CD8-positive, alpha-beta memory T cell (primary cell): ENCODE measurements around the gene R3HDM1. TPM values are rescaled to one million over a fixed set of nuclear protein-coding genes. Genes with fewer than 3 reads are reported as not detected.
A peak's percentile ranks its signal among the peaks of the same experiment; 100 is the strongest.

Experiments used
- CTCF ChIA-PET: fragments of 350-600 bp; sonication (Branson Sonifier 250); formaldehyde crosslinking; loops from one replicate; lab custom pipeline; 2021; ENCODE audit warnings: antibody characterized with exemption; lab: Charles Lee
- POLR2A ChIA-PET: fragments of 350-600 bp; sonication (Branson Sonifier 250); formaldehyde crosslinking; loops from one replicate; lab custom pipeline; 2021; ENCODE audit warnings: antibody characterized with exemption; lab: Charles Lee
- DNase-seq, 5 donors: peaks; one replicate each; pipeline versions ENCODE4 v3.0.0 to v3.0.0-alpha.2; 2020 to 2022; ENCODE audit warnings: mixed read lengths in 1 of 5
- H3K27ac ChIP-seq: one replicate; pipeline ENCODE4 v1.7.0; 2013; ENCODE audit warnings: low read depth, mild to moderate bottlenecking, low read length, moderate library complexity
- H3K27me3 ChIP-seq: 2 replicates; pipeline ENCODE4 v1.7.0; 2013; ENCODE audit warnings: low read length, mild to moderate bottlenecking; ENCODE audit not compliant: insufficient read depth, poor library complexity, severe bottlenecking
- H3K36me3 ChIP-seq: 2 replicates; pipeline ENCODE4 v1.7.0; 2013; ENCODE audit warnings: mild to moderate bottlenecking, low read length, moderate library complexity; ENCODE audit not compliant: insufficient read depth
- H3K4me1 ChIP-seq: 2 replicates; pipeline ENCODE4 v1.7.0; 2013; ENCODE audit warnings: mild to moderate bottlenecking, low read length, moderate library complexity; ENCODE audit not compliant: insufficient read depth
- H3K4me3 ChIP-seq: 2 replicates; pipeline ENCODE4 v1.7.0; 2013; ENCODE audit warnings: mild to moderate bottlenecking, low read length
- H3K9me3 ChIP-seq: 2 replicates; pipeline ENCODE4 v1.7.0; 2013; ENCODE audit warnings: mild to moderate bottlenecking, low read length
- H3K27ac Mint-ChIP-seq, 8 donors: one replicate each; pipeline ENCODE4 v1.8.0; 2020 to 2021; ENCODE audit warnings: mixed read lengths in 8 of 8, mild to moderate bottlenecking in 6 of 8, inconsistent platforms in 3 of 8, moderate library complexity in 3 of 8
- H3K27me3 Mint-ChIP-seq, 2 donors: one replicate each; pipeline ENCODE4 v1.8.0; 2020 to 2021; ENCODE audit warnings: mixed read lengths in 2 of 2, mild to moderate bottlenecking in 1 of 2, moderate library complexity in 1 of 2
- H3K36me3 Mint-ChIP-seq, 3 donors: one replicate each; pipeline ENCODE4 v1.8.0; 2020 to 2021; ENCODE audit warnings: mixed read lengths in 3 of 3, inconsistent platforms in 1 of 3, mild to moderate bottlenecking in 1 of 3
- H3K4me1 Mint-ChIP-seq, 3 donors: one replicate each; pipeline ENCODE4 v1.8.0; 2020 to 2021; ENCODE audit warnings: mixed read lengths in 3 of 3, inconsistent platforms in 1 of 3, mild to moderate bottlenecking in 1 of 3
- H3K4me3 Mint-ChIP-seq, 7 donors: one replicate each; pipeline ENCODE4 v1.8.0; 2020 to 2021; ENCODE audit warnings: mixed read lengths in 7 of 7, mild to moderate bottlenecking in 6 of 7, moderate library complexity in 4 of 7, inconsistent platforms in 2 of 7
- H3K9me3 Mint-ChIP-seq, 5 donors: one replicate each; pipeline ENCODE4 v1.8.0; 2020 to 2022; ENCODE audit warnings: mixed read lengths in 5 of 5, mild to moderate bottlenecking in 3 of 5, moderate library complexity in 2 of 5, inconsistent platforms in 1 of 5
- polyA plus RNA-seq: library from polyadenylated mRNA; unstranded; fragments of 300-500 nt; fragmentation: Illumina TruSeq; gene quantifications from one replicate; pipeline ENCODE4 v1.2.3, GENCODE V29; 2021
- total RNA-seq, 2 experiments: library from RNA; stranded (reverse); gene quantifications; one replicate each; pipeline ENCODE4 v1.2.3, GENCODE V29; 2021

Gene R3HDM1
- total and polyA plus RNA-seq, 3 experiments from 2014 or later, result 21.1 to 52.6 (median 49.7) TPM

GRCh38 chr2:135551356-135551755, 20.1 kb downstream of the R3HDM1 start:
- peaks cover 0 to 4% (median 2%) of the 10 kb centered on the region in 3 donors for H3K36me3 Mint-ChIP-seq
- CTCF ChIA-PET, result no interaction called here
- no peaks in the 10 kb centered on the region for H3K36me3 ChIP-seq

GRCh38 chr2:135552887-135553286, 21.6 kb downstream of the R3HDM1 start:
- Histone ChIP-seq H3K9me3 (no peaks in the 10 kb centered on the region), H3K27me3 (no peaks in the 10 kb centered on the region), H3K36me3 (no peaks in the 10 kb centered on the region), H3K4me1 (no peaks in the 10 kb centered on the region), H3K4me3 (no peak overlapping the region), H3K27ac (no peak overlapping the region)
- H3K4me1 Mint-ChIP-seq, result peaks cover 21 to 39% (median 29%) of the 10 kb centered on the region in 3 donors
- H3K9me3 Mint-ChIP-seq, result no peaks in the 10 kb centered on the region
- POLR2A ChIA-PET, result no interaction called here
- DNase-seq, result no peak
- CTCF ChIA-PET, result no interaction called here
- peaks cover 0 to 3% (median 2%) of the 10 kb centered on the region in 3 donors for H3K36me3 Mint-ChIP-seq
- no peak overlapping the region for H3K4me3 Mint-ChIP-seq
- no peaks in the 10 kb centered on the region for H3K27me3 Mint-ChIP-seq
- no peak overlapping the region for H3K27ac Mint-ChIP-seq

More at GRCh38 chr2:135551356-135551755, 20.1 kb downstream of the R3HDM1 start:
- Mint-ChIP-seq H3K27me3 (no peaks in the 10 kb centered on the region), H3K4me1 (peaks cover 21 to 36% (median 35%) of the 10 kb centered on the region in 3 donors), H3K4me3 (no peak overlapping the region), H3K27ac (no peak overlapping the region), H3K9me3 (no peaks in the 10 kb centered on the region)
- no peak overlapping the region for H3K4me3 ChIP-seq
- DNase-seq, result no peak
- no peaks in the 10 kb centered on the region for H3K4me1 ChIP-seq
- H3K27me3 ChIP-seq, result no peaks in the 10 kb centered on the region
- POLR2A ChIA-PET, result interaction anchor here (0.6 kb wide), 1 partner anchor 197 kb away, joined by 3 read pairs; no protein-coding TSS in a partner anchor
- H3K9me3 ChIP-seq, result no peaks in the 10 kb centered on the region
- no peak overlapping the region for H3K27ac ChIP-seq

GRCh38 chr2:135555311-135555710, 24.0 kb downstream of the R3HDM1 start:
- Histone ChIP-seq H3K27me3 (no peaks in the 10 kb centered on the region), H3K27ac (no peak overlapping the region), H3K9me3 (no peaks in the 10 kb centered on the region), H3K36me3 (no peaks in the 10 kb centered on the region), H3K4me3 (no peak overlapping the region), H3K4me1 (no peaks in the 10 kb centered on the region)
- H3K27me3 Mint-ChIP-seq, result no peaks in the 10 kb centered on the region
- DNase-seq, result no peak
- peaks cover 0 to 6% (median 5%) of the 10 kb centered on the region in 3 donors for H3K36me3 Mint-ChIP-seq
- CTCF ChIA-PET, result no interaction called here
- POLR2A ChIA-PET, result interaction anchor here (0.6 kb wide), 1 partner anchor 503 kb away, joined by 5 read pairs; the partner anchor contains the start of gene RAB3GAP1
- peak overlapping the region in 1 of 8 donors; percentile 46 for H3K27ac Mint-ChIP-seq
- H3K4me1 Mint-ChIP-seq, result peaks cover 24 to 48% (median 32%) of the 10 kb centered on the region in 3 donors
- no peak overlapping the region for H3K4me3 Mint-ChIP-seq
- no peaks in the 10 kb centered on the region for H3K9me3 Mint-ChIP-seq

GRCh38 chr2:135557530-135557929, 26.2 kb downstream of the R3HDM1 start:
- H3K4me3 Mint-ChIP-seq, result no peak overlapping the region
- H3K4me3 ChIP-seq, result no peak overlapping the region
- H3K9me3 Mint-ChIP-seq, result no peaks in the 10 kb centered on the region
- no peaks in the 10 kb centered on the region for H3K4me1 ChIP-seq
- no peak for DNase-seq
- H3K27me3 ChIP-seq, result no peaks in the 10 kb centered on the region
- peaks cover 19 to 45% (median 27%) of the 10 kb centered on the region in 3 donors for H3K4me1 Mint-ChIP-seq
- H3K9me3 ChIP-seq, result no peaks in the 10 kb centered on the region
- CTCF ChIA-PET, result no interaction called here
- peak overlapping the region in 1 of 8 donors; percentile 52 for H3K27ac Mint-ChIP-seq
- H3K36me3 Mint-ChIP-seq, result peaks cover 0 to 9% (median 5%) of the 10 kb centered on the region in 3 donors
- POLR2A ChIA-PET, result no interaction called here
- H3K27me3 Mint-ChIP-seq, result no peaks in the 10 kb centered on the region
- H3K36me3 ChIP-seq, result no peaks in the 10 kb centered on the region
- H3K27ac ChIP-seq, result no peak overlapping the region

- CTCF ChIA-PET, result no interaction called here
- Mint-ChIP-seq H3K9me3 (no peaks in the 10 kb centered on the region), H3K36me3 (peaks cover 0 to 19% (median 3%) of the 10 kb centered on the region in 3 donors), H3K4me1 (peaks cover 12 to 31% (median 21%) of the 10 kb centered on the region in 3 donors), H3K27ac (no peak overlapping the region), H3K4me3 (no peak overlapping the region), H3K27me3 (no peaks in the 10 kb centered on the region)
- Histone ChIP-seq H3K4me3 (no peak overlapping the region), H3K4me1 (no peaks in the 10 kb centered on the region), H3K36me3 (peaks cover 5% of the 10 kb centered on the region), H3K27me3 (no peaks in the 10 kb centered on the region), H3K9me3 (no peaks in the 10 kb centered on the region), H3K27ac (no peak overlapping the region)
- DNase-seq, result no peak
- POLR2A ChIA-PET, result no interaction called here
Observed at GRCh38 chr2:135561925-135562324, 30.6 kb downstream of the R3HDM1 start.

GRCh38 chr2:135563793-135564192, 32.5 kb downstream of the R3HDM1 start:
- Histone ChIP-seq H3K27ac (no peak overlapping the region), H3K4me3 (no peak overlapping the region), H3K27me3 (no peaks in the 10 kb centered on the region), H3K9me3 (no peaks in the 10 kb centered on the region), H3K36me3 (peaks cover 5% of the 10 kb centered on the region), H3K4me1 (no peaks in the 10 kb centered on the region)
- DNase-seq, result no peak
- ChIA-PET POLR2A (no interaction called here), CTCF (no interaction called here)
- peaks cover 6 to 19% (median 14%) of the 10 kb centered on the region in 3 donors for H3K4me1 Mint-ChIP-seq
- no peaks in the 10 kb centered on the region for H3K27me3 Mint-ChIP-seq
- peaks cover 0 to 23% (median 5%) of the 10 kb centered on the region in 3 donors for H3K36me3 Mint-ChIP-seq
- H3K27ac Mint-ChIP-seq, result no peak overlapping the region
- H3K9me3 Mint-ChIP-seq, result no peaks in the 10 kb centered on the region
- no peak overlapping the region for H3K4me3 Mint-ChIP-seq

- Mint-ChIP-seq H3K27me3 (no peaks in the 10 kb centered on the region), H3K9me3 (no peaks in the 10 kb centered on the region), H3K4me3 (no peak overlapping the region), H3K4me1 (peaks cover 0 to 2% (median 0%) of the 10 kb centered on the region in 3 donors), H3K36me3 (peaks cover 4 to 36% (median 6%) of the 10 kb centered on the region in 3 donors), H3K27ac (peak overlapping the region in 1 of 8 donors; percentile 54)
- H3K36me3 ChIP-seq, result peaks cover 5% of the 10 kb centered on the region
- no peaks in the 10 kb centered on the region for H3K27me3 ChIP-seq
- ChIA-PET POLR2A (no interaction called here), CTCF (no interaction called here)
- no peaks in the 10 kb centered on the region for H3K4me1 ChIP-seq
- no peak overlapping the region for H3K4me3 ChIP-seq
- no peak for DNase-seq
- no peak overlapping the region for H3K27ac ChIP-seq
- no peaks in the 10 kb centered on the region for H3K9me3 ChIP-seq
Observed at GRCh38 chr2:135570884-135571283, 39.6 kb downstream of the R3HDM1 start.

- H3K27me3 Mint-ChIP-seq, result no peaks in the 10 kb centered on the region
- peaks cover 4 to 29% (median 4%) of the 10 kb centered on the region in 3 donors for H3K36me3 Mint-ChIP-seq
- no peaks in the 10 kb centered on the region for H3K9me3 Mint-ChIP-seq
- DNase-seq, result no peak
- H3K4me1 ChIP-seq, result no peaks in the 10 kb centered on the region
- H3K4me1 Mint-ChIP-seq, result peaks cover 0 to 3% (median 0%) of the 10 kb centered on the region in 3 donors
- H3K9me3 ChIP-seq, result no peaks in the 10 kb centered on the region
- no peak overlapping the region for H3K4me3 ChIP-seq
- ChIA-PET POLR2A (no interaction called here), CTCF (interaction anchor here (1.1 to 1.8 kb wide), 3 partner anchors 136 to 569 kb away, joined by 3 to 5 read pairs (median 4); no protein-coding TSS in a partner anchor)
- no peak overlapping the region for H3K27ac Mint-ChIP-seq
- H3K27ac ChIP-seq, result no peak overlapping the region
- no peaks in the 10 kb centered on the region for H3K27me3 ChIP-seq
- no peaks in the 10 kb centered on the region for H3K36me3 ChIP-seq
- no peak overlapping the region for H3K4me3 Mint-ChIP-seq
Observed at GRCh38 chr2:135573620-135574019, 42.3 kb downstream of the R3HDM1 start.
